GM04503 (cell line): ENCODE data around the gene ANXA8.
A peak's percentile ranks its signal among the peaks of the same experiment; 100 is the strongest.

ENCODE experiments used
- DNase-seq: peaks from one replicate; pipeline ENCODE4 v3.0.0-alpha.2; 2012; ENCODE audit warnings: low read depth

The ANXA8 gene

DNA sequence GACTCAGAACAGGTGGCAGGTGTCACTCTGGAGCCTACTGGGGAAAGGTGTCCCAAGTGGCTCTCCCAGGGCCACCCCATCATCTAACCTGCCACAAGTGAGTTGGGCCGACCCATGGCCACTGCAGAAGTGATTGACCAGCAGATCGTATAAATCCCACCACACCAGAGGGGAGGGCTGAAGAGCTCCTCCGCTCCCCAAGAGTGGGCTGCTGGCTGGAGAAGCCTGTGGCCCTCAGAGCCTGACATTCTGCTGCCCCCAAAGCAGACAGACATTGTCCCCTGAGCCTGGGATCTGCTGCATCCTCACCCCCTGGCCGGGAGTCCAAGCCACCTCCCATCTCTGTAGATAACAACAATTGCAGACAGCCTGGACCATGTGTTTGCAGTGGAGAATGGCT lies 36.7 kb downstream of the ANXA8 start:
- no peak for DNase-seq

DNA sequence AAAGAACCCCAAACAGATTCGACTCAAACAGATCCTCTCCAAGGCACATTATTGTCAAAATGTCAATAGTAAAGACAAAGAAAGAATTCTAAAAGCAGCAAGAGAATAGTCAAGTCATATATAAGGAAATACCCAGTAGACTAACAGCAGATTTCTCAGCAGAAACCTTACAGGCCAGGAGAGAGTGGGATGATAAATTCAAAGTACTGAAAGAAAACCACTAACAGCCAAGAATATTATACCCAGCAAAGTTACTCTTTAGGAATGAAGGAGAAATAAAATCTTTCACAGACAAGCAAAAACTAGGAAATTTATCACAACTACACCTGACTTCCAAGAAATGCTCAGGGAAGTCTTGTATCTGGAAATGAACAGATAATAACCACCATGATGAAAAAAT lies 38.2 kb downstream of the ANXA8 start:
- no peak for DNase-seq

DNA sequence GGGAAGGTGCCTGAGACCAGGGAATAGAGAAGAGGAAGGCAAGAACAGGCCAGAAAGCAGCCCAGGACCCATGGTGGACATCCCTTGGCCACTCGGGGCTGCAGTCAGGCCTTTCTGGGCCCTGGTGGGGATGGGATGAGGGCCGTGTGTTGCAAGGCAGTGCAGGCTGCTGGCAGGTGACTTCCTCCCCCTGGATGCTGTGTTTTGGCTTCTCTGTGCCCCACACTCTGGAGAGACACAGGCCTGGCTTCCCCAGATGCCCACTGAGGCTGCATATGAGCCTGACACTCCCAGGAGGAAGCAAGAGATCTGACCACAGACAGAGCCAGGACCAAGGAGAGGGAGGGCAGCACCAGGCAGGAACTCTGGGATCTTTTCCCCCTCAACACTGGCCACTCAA lies 39.9 kb downstream of the ANXA8 start:
- DNase-seq = no peak

DNA sequence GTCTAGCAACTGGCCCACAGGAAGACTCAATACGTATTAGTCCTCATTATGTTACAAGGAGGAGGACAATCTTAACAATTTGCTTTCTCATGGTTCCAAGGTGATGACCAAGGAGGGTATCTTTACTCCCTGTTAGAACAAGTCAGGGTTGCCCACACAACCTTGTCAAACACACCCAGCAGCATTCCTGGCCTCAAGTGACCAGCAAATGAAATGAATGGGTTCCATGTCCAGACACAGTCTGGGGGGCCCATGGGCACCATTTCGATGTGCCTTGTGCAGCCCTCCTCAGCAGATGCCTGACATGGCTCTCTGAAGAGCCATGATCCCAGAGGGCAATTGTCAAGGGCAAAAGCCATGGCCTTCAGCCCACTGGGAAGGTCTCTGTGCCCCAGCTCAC lies 40.8 kb downstream of the ANXA8 start:
- no peak for DNase-seq

DNA sequence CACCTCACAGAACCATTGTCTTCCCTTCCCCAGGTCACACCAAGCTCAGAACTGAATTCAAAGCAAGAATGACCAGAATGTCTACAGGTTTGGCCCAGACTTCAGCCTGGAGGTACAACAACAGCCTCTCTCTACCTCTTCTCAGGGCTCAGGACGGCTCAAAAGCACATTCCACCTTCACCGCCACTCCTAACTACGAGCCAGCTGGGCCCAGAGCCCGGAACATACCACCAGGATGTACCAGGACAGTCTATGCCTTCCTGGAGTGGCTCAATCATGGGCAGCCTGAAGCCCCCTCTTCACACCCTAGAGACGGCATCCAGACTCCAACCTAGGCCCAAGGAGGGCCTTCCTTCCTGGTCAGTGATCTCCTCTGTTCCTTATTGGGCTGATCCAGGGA lies 41.6 kb downstream of the ANXA8 start:
- no peak for DNase-seq

DNA sequence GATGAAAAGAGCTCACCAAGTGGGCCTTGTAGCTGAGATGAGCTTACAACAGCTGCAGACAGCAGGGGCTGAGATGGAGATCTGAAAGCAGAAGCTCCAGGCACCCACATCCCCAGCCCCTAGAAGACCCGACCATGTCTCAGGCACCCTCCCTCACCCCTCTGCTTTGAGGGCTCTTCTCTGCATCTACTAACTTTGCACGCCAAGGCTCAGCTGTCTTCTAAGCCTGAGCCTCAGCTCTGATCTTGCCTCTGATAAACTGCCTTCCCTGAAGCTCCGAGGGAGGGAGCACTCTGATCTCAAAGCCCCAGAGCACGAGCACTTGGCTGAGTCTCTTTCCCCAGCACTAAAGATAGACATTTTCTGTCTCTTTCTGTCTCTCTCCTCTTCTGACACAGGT lies 42.0 kb downstream of the ANXA8 start:
- no peak for DNase-seq

DNA sequence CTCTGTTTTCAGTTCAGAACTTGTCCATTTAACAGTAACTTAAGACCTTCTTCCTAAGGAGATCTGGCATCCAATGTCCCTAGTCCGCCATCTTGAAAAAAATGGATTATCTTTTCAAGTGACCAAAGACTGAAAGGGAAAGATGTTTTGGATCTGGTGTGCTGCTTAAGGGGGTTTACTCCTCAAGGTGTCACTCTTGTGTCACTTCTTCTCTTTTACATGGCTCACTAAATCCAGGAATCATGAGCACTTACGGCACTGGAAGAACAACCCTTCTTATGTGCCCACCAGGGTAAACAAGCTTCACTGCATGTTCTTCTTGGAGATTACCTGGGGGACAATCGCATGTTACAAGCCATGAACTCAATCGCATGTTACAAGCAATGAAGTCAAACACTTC lies 43.7 kb downstream of the ANXA8 start:
- no peak for DNase-seq

DNA sequence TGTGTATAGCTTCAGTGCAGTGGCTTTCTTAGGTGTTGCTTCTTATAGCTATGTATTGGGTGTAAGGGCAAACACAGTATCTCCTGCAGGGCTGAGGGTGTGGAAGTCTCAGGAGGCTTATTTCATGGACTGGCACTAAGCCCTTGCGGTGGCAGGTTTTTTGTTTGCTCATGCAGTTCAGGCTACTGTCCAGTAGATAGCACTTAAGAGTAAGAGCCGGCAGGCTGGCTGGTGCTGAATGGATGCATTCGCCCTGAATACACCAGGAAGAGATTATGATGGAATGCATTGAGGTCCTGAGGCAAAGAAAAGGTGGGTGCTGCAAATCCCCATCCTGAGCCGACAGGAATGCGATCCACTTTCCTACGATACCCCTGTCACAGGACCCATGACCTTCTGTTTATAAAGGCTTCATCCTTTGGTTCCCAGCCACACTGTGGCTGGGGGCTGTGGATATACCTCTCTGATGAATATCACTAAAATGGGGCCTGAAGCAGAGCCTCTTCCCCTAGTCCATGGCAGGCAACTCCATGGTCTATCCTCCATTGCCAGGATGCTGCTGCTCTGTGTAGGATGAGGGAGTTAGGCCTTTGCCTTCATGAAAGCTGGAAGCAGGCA lies 44.9 kb downstream of the ANXA8 start:
- DNase-seq = peak; percentile 11

DNA sequence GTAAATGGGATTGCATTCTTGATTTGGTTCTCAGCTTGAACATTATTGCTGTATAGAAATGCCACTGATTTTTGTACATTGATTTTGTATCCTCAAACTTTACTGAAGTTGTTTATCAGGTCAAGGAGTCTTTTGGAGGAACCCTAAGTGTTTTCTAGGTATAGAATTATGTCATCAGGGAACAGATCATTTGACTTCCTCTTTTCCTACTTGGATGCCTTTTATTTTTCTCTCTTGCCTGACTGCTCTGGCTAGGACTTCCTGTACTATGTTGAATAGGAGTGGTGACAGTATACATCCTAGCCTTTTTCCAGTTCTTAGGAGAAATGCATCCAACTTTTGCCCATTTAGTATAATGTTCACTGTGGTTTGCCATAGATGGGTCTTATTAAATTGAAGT lies 48.8 kb downstream of the ANXA8 start:
- DNase-seq = no peak

DNA sequence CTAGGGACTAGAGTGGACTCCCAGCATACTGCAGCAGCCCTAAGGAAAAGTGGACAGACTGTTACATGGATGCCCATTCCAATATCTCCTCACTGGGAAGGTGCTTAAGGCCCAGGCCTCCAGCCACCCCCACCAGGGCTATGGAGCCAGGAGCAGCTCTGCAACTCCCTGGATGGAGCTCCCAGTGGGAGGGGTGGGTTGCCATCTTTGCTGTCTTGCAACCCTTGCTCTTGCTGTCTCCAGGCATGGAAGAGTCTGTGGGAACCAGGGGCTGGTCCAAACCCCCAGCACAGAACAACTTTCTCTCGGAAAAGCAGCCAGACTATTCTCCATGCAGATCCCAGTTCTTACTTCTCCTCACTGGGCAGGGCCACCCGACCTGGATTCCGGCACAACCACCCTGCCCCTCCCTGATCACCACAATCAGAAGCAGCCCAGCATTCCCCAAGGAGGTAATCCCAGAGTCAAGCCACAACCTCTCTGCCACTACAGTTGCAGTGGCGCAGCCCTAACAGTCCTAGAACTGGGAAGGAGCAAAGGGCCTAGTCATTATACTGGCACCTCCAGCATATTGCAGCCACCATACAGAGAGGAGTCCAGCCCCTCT lies 58.0 kb downstream of the ANXA8 start:
- DNase-seq = no peak

DNA sequence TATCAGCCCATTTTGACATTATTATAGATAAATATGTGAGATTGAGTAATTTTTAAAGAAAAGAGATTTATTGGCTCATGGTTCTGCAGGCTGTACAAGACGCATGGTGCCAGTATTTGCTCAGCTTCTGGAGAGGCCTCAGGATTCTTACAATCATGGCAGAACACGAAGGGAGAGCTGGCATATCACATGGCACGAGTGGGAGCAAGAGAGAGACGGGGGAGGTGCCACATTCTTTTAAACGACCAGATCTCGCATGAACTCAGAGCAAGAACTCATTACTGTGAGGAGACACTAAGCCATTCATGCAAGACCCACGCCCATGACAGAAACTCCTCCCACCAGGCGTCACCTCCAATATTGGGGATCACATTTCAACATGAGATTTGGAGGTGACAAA lies 59.7 kb downstream of the ANXA8 start:
- DNase-seq = no peak

DNA sequence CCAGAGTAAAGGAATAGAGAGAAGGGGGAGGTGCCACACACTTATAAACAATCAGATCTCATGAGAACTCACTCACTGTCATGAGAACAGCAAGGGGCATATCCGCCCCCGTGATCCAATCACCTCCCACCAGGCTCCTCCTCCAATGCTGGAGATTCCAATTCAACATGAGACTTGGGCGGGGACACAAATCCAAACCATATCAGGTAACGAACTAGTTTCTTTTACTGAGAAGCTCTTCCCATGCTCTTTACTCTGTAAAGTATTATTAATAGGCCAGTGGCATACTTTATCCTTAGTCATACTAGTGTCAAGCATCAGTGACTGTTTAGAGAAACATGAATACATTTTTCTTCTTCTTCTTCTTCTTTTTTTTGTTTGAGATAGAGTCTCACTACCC lies 60.4 kb downstream of the ANXA8 start:
- DNase-seq = no peak

DNA sequence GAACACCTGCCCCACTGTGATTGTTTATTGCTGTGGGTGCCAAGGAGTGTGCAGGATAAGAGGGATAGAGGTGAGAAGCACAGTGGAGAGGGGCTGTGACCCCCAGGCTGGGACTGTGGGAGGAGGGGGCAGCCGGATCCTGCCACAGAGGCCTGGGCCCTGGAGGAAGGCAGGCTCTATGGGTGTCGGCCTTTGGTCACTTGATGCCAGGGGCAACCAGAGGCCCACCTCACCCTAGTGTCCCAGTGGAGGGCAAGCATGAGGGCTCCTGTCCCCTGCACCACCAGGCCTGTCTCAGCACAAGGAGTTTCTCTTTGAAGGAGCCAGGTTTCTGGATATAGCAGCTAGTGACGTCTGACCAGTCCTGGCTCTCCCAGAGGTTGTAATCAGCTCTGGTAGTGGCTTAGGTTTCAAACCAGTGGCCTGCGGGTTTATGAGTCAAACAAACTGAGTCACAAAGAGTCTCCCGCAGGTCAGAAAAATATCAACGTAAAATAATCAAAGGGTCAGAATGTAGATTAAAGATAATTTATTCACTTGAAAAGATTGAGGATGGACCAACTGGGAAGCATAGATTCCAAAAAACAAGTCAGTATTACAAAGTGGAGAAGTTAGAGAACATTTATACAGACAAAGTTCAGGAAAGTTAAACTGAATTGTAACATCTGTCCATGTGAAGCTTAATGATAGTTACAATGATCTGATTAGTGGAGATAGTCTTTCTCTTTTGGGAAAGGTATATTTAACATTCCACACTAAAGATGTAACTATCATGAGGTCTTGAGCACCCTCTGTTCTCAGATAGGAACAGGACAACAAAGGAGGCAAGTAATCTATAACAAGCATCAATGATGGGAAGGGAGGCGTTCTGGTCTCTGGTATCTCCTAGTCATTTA lies 62.6 kb downstream of the ANXA8 start:
- DNase-seq = no peak

DNA sequence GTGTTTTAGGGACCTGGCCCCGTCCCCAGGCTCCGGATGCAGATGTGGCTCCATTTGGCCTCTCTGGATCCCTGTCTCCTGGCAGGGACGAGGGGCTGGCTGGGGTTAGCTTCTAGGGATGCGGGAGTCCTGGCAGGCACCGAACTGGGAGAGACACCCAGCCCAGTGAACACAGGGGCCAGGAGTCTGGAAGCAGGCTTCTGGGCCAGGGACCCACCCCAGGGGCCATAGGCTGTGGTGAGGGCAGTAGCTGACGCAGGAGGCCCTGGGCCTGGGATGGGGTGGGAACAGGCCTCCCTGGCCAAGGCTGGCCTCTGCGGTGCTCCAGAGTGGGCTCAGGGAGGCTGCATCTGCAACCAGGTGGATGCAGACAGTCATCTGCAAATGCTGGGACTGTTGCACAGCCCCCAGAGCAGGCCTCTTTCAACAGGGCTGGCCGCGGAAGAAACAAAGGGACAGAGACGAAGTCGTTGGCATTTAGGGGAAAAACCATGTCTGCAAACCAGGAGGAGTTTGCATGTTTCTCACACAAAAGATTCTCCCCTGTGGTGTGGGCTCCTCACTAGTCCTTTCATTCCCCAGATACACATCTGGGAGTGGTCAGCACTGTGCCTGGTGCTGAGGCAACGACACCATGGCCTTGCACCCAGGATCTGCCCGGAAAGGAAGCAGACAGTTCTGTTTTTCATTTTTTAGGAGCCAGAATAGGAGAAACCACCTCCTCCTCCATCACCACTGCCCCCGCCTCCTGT lies 63.4 kb downstream of the ANXA8 start:
- DNase-seq = no peak

DNA sequence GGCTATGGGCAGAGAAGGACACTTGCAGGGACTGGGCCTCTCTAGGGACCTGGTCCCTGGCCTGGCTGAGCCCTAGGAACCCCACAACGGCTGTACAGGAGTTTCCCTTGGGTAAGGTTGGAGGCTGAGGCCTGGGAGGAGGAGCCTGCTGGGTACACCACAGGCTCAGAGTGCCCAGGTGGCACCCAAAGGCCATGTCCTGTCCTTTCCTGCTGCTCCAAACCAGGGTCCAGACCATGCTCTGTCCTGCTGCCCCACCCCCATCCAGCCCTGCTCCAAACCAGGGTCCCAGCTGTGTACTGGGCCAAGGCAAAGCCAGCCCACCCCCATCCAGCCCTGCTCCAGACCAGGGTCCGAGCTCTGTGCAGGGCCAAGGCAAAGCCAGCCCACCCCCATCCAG lies 64.5 kb downstream of the ANXA8 start:
- no peak for DNase-seq

DNA sequence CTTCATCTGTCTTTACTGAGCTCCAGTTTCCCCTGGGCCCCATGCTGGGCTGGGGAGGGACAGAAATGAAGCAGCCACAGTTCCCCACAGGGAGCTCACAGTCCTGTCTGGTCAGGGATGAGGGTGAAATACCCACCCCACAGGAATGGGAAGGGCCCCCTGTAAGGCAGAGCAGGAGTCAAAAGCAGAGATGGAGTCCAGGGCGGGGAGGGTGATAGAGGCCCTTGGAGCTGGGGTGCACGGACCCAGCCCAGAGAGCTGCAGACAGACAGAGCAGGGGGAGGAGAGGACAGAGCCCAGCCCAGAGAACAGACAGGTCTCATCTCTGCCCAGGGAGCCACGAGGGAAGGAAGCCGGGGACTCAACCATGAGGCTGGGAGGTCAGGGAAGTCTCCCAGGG lies 64.9 kb downstream of the ANXA8 start:
- no peak for DNase-seq

DNA sequence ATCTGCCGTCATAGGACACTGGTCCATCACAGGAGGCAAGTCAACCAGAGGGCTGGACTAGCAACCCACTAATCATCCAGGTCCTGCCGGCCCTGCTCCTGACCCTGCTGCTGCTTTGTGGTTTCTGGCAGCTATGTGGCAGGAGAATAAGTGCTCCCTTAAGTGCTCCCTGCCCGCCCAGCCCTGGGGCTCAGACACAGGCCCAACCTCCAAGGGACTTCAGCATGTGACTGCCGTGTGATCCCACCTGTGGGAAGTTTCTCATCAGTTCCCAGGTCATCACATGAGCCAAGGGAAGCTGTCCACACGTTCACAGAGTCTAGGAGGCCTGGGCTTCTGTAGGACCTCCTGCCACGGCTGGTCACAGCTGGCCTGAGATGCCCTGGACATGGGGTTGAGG lies 65.6 kb downstream of the ANXA8 start:
- no peak for DNase-seq
